Left cardiac atrium (tissue), 4 donors: Measurements from ENCODE around the gene ZNF423. TPM values are rescaled to one million over a fixed set of nuclear protein-coding genes. Genes with fewer than 3 reads are reported as not detected.
A peak's percentile ranks its signal among the peaks of the same experiment; 100 is the strongest.

Experiments used
- ATAC-seq, 2 donors: fragments of 200-7000 bp; cut with Tn5 transposase; one replicate each; pipeline ENCODE4 v1.9.1; 2020; ENCODE audit warnings: mild to moderate bottlenecking in 2 of 2, moderate library complexity in 2 of 2
- DNase-seq: peaks from one replicate; pipeline ENCODE4 v3.0.0-alpha.2; 2020
- intact Hi-C, 2 donors: fragments of 100-400 bp; cut with DNase I; formaldehyde crosslinking; loops; one replicate each; pipeline versions ENCODE4 v1.14.1 to v1.15.1; 2022 to 2023
- total RNA-seq, 2 donors: library from RNA; stranded (reverse); fragmentation: NEBNext Ultra II Directional; extraction: Animal tissue kit (Norgen Biotek cat#: 25700); gene quantifications; one replicate each; pipeline ENCODE4 v1.2.1, GENCODE V29; 2021
- donor health status: DM: no; HTN: yes; CAD: no.
- donor health status: DM: no; HTN: yes; CAD: no; lungs with severe emphysema.
- donor health status: DM: yes; HTN: yes; CAD: no.
- donor health status: Dilated cardiomyopathy.

The ZNF423 gene
- total RNA-seq, 2 donors from 2014 or later, result 11.1 to 13.8 TPM

DNA sequence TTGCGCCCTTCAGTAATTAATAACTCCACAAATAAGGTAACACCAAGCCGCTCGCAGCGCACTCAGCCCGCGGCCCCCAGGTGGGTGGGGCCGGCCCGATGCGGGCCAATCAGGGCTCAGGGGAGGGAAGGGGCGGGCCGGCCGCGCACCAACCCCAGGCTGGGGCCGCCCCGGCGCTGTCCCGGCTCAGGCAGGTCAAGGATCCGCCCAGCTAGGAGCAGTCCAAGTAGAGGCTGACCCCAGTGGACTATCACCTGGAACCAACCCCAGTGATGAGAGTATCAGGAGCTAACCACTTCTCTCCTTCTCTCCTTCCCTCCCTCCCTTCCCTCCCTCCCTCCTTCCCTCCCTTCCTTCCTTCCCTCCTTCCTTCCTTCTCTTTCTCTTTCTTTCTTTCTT lies 371.5 kb downstream of the ZNF423 start:
- peak; percentile 81 for DNase-seq
- peak; percentile 100 for ATAC-seq
- intact Hi-C loops, result loop anchor here in 1 of 2 donors (10.0 kb wide), 1 partner anchor 110 kb away; no protein-coding TSS in a partner anchor

DNA sequence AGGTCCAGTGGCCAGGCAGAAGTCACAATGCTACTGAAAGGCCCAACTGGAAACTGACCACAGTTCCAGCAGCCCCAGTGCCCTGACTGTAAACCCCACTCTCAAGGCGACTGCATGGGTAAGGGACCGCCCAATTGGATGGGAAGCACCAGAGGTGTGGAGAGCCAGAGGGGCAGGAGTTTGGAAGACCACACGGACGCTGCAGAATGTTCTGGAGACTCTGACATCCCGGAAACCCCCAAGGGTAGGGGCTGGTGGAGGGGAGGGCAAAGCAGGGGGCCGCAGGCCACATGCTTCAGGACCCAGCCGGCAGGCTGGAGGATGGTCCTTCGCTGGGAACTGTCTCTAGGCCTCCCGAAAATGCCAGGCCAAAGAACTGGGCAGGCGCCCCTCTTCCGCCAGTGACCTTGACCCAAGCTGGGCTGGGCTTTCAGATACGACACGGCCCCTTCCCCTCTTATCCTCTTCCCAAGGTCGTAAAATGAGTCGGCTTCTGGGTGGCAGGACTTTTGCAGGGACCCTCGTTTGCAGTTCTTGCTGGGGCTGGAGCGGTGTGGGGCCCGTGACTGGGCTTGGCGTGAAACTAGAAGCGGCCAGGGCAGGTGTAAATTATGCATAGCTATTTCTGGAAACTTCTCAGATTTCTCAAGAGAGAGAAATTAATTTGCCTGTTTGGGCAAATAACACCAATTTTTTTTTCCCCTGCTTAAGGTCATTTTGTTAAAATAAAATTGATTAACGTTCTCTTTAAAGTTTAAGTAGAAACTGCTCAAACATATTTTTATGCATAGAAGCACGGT lies 372.1 kb downstream of the ZNF423 start:
- ATAC-seq (no peak), DNase-seq (no peak)
- intact Hi-C loops, result loop anchor here in 1 of 2 donors (10.0 kb wide), 1 partner anchor 111 kb away; no protein-coding TSS in a partner anchor

DNA sequence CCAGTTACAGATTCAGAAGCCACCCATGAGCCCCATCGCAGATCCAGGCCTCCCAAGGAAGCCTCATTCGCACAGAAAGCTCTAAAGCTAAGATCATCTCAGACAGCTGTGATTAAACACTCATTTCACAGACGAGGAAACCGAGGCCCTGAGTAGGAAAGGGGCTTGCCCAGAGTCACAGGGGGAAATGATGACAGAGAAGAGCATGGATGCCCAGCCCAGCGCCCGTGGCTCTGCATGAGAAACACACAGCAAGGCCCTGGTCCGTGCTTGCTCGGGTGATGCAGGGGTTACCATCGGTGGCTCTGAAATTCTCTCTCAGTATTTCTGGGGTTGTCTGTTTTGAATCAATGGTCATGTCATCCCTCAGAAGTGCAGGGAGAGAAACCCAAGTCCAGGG lies 372.7 kb downstream of the ZNF423 start:
- ATAC-seq, result no peak
- no peak for DNase-seq
- intact Hi-C loops, result loop anchor here in 1 of 2 donors (10.0 kb wide), 1 partner anchor 112 kb away; no protein-coding TSS in a partner anchor

DNA sequence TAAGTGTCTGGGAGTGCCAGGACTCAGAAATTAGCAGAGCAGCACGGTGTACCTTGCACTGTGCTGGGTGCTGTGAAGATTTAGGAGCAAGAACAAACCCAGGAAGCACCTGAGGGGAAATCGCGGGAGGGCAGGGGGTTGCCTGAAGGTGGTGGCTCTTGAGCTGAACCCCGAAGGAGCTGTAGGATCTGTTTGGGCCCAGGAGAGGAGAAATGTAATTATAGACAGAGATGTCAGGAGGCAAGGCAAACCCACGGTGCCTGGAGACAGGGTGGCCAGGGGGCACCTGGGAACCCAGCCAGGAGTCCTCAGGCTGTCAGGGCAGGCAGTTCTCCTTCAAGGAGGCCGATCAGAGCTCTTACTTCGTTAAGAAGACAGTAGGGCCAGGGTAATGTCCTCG lies 373.2 kb downstream of the ZNF423 start:
- ATAC-seq, result no peak
- DNase-seq, result no peak
- intact Hi-C loops, result loop anchor here in 1 of 2 donors (10.0 kb wide), 1 partner anchor 112 kb away; no protein-coding TSS in a partner anchor

DNA sequence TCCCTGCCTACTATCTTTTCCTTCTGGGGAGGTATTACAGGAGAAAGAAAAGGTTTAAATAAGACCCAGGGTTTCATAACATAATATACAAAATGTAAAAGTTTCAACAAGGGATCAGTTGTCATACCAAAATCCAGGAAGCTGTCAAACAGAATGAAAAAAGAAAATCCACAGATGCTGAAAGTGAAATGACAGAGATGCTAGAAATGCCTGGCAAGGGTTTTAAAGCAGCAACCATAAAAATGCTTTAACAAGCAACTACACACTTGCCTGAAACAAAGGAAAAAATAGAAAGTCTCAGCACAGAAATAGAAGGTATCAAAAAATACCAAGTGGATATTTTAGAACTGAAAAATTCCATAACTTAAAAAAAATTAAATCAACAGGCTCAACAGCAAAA lies 377.3 kb downstream of the ZNF423 start:
- DNase-seq (no peak), ATAC-seq (no peak)
- intact Hi-C loops, result no loop called here

DNA sequence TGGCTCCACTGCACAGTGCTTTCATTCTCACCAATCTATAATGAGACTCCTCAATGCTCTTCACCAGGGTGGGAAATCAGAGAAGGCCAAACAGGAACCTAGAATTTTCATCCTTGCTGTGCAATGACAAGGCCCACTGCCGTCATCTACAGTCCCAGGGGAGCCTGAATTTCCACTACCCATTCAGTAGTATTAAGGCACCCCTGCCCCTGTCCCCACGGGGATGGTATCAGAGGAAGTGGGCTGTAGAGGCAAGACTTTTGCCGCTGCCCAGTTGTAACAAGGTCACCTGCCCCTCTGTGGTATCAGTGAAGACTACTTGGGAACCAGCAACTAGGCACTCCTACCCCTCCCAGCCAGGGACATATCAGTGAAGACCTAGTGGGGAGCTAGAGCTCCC lies 377.8 kb downstream of the ZNF423 start:
- ATAC-seq, result no peak
- intact Hi-C loops, result no loop called here
- peak; percentile 7 for DNase-seq

DNA sequence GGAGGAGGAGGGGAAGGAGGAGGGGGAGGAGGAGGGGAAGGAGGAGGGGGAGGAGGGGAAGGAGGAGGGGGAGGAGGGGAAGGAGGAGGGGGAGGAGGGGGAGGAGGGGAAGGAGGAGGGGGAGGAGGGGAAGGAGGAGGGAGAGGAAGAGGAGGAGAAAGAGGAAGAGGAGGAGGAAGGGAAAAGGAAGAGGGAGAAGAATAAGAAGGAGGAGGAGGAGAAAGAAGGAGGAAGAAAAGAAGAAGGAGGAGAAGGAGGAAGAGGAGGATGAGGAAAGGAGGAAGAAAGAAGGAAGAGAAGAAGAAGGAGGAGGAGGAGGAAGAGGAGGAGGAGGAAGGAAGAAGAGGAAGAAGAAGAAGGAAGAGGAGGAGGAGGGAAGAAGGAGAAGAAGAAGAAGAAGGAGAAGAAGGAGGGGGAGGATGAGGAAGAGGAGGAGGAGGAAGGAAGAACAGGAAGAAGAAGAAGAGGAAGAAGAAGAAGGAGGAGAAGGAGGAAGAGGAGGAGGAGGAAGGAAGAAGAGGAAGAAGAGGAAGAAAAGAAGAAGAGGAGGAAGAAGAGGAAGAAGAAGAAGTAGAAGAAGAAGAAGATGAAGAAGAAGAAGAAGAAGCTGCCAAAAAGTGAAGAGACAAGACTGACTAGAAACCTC lies 378.5 kb downstream of the ZNF423 start:
- intact Hi-C loops, result no loop called here
- DNase-seq, result no peak
- no peak for ATAC-seq

DNA sequence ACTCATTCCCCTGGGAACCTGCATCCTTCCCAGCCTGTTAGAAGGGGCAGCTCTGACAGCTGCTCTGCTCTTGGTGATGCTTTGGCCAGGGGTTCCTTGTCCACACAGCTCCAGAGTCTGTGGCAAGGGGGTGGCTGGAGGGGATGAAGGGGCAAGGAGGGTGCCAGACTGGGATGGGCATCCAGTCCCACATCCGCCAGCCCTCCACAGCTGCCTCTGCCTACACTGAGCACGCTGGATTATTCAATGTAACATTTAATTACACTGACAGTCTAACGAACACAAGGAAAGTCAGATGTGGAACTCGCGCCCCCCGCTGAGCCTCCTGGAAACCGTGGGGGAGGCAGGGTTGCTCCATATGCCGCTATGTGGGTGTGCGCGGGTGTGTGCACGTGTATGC lies 381.2 kb downstream of the ZNF423 start:
- intact Hi-C loops, result no loop called here
- no peak for ATAC-seq

DNA sequence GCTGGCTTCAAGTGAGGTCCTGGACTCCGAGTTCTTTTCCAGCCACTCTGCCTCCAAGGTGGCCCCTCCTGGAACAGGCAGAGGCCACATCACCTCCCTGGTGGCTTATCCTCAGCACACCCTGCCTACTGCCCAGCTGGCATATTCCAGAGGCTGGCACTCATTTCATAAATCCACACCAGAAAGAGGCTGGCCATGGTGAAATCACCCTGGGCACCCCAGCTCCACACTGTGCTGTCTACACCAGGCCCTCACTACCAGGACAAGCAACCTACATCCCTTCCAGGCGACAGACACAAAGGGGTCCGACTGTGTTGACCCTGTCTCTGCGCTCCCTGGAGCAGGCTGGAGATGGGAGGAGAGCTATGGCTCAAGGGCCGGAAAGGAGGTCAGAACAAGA lies 382.1 kb downstream of the ZNF423 start:
- intact Hi-C loops, result no loop called here
- ATAC-seq, result peak in 1 of 2 donors; percentile 81
- DNase-seq, result peak; percentile 8

More for the DNA sequence above, 381.2 kb downstream of the ZNF423 start:
- peak; percentile 13 for DNase-seq

DNA sequence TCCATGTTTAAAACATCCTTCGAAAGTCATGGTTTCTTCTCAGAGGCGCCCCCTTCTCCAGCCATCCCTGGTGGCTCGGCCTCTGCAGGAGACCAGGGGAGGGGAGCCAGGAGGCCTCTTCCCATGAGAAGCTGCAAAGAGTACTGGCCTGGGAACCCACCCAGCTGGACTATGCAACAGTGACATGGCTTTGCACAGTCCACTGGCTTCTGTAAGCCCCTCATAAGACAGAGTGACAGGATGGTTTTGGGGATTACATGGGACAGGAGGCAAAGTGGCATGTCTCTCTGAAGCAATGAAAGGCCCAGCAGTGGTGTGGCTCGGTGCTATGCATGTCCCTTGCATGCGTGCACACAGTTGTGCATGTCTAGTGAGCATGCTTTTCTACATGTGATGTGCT lies 382.8 kb downstream of the ZNF423 start:
- DNase-seq, result no peak
- no peak for ATAC-seq
- intact Hi-C loops, result no loop called here

DNA sequence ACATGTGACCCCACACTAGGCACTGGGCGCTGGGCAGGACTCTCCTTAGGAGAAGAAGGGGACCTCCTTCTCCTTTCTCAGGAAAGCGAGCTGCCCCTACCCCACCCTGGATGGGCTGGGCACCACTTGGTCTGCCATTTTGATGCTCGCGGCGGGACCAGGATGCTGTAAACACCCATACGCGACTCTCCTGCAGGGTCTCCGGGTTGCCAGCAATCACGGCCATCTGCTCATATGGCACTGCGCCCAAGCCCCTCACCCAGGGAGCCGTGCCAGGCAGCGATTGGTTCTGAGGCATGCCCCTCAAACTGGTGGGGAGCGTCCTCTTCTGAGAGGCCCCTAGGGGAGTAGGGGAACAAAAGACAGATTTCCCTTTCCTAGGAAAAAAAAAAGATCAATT lies 383.3 kb downstream of the ZNF423 start:
- DNase-seq (no peak), ATAC-seq (no peak)
- intact Hi-C loops, result no loop called here

DNA sequence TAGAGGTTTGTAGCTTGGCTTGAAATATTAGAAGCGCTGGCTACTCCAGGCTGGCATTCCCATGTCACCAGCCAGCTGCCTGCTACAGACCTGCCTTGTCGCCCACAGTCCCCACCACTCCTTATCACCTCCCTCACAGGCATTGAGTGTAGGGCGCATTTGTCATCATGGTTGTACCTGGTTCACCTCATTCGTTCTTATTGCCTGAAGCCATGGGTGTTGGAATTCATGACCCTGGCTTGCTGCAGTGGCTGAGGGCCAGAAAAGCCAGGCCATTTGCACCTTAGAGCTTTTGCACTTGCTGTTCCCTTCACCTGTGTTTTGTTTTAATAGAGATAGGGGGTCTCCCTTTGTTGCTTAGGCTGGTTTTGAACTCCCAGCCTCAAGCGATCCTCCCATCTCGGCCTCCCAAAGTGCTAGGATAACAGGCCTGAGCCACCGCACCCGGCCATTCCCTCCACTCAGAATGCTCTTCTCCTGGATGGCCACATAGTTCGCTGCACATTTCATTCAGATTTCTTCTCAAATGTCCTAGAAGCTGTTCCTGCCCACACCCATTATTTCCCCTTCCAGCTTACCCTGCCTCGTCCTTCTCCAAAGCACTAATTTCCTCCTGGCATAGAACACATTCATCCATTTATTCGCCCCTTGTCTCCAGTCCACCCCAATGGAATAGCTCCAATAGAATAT lies 384.7 kb downstream of the ZNF423 start:
- intact Hi-C loops, result no loop called here
- DNase-seq, result no peak
- no peak for ATAC-seq

DNA sequence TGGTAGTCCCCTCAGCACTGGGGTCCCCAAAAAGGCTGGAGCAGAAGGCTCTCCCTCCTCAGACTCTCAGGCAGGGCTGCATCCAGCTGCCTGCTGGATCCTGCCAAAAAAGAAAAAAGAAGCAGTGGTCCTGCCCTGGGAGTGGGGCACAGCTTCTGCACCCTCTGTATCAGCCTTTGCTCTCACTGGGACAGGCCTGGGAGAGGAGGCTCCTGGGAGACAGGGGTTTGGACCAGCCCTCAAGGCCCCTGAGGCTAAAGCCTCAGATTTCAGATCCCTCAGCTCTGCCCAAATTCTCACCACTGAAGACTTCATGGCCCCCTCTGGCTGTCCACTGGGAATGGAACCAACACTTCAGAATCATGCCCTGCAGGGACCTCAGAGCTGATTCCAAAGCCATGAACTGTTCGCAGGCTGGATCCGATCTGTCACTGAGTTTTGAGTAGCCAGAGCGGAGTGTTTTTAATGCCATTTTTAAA lies 385.4 kb downstream of the ZNF423 start:
- DNase-seq (no peak), ATAC-seq (no peak)
- intact Hi-C loops, result no loop called here

DNA sequence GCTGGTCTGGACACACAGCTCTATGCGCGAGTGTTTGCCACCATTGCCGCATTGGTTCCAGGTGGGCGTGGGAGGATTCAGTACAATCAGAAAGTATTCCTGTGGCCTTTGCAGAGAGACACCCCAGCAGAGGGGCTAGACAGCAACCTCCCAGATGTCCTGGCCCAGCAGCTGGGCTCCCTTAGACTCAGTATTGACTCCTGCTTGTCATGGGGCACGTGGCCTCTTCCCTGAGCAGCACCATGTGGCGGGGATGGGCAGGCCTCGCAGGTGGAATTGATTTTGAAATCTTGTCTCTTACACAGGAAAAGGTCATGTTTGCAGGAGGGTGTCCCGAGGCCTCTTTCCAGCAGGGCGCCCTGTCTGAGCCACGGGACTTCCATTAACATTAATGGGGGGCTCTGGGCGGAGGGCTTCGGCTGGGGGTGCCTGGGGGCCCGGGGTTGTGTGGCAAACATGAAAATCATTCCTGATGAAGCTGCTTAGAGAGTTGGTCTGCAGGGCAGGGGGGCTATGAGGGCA lies 385.9 kb downstream of the ZNF423 start:
- DNase-seq, result no peak
- intact Hi-C loops, result no loop called here
- no peak for ATAC-seq

DNA sequence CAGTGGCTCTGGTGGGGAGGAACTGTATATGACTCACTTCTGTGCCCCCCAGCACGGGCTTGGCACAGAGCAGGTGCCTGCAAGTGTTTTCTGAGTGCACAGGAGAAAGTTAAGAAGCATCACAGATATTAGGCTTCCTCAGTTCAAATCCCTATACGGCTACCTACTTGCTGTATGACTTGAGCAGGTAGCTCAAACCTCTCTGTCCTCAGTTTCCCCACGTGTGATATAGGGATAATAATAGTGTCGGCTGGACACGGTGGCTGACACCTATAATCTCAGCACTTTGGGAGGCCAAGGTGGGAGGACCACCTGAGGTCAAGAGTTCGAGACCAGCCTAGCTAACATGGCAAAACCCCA lies 386.6 kb downstream of the ZNF423 start:
- DNase-seq (no peak), ATAC-seq (no peak)
- intact Hi-C loops, result no loop called here

DNA sequence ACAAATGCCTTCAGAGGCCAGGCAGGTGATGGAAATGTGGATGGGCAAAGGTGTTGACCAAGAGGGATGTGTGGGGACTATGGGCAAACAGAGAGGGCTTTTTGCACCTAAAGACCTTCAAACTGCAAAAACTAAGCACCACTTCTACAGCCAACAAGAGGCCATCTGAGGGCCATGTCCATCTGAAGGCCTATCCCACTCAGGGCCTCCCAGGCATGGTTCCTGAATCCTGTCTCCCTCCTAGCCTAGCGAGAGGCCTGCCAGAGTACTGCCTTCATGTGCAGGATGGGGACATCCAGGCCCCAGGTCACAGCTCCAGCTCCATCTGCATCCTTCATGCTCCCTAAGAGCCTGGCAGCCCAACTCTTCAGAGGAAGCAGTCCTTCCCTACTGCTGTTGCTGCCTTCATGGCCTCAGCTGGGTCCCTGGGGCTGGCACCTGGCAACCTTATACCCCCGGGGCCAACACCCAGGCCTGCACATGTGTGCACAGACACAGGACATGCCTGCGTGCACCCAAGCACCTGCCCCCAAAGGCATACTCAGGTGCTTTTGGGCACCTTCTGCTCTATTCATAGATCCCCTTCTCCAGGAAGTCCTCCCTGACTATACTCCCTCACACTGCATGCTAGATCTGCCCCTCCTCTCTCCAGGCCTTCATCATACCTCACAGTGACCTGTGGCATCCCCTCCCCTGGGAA lies 387.2 kb downstream of the ZNF423 start:
- no peak for ATAC-seq
- no peak for DNase-seq
- intact Hi-C loops, result no loop called here

DNA sequence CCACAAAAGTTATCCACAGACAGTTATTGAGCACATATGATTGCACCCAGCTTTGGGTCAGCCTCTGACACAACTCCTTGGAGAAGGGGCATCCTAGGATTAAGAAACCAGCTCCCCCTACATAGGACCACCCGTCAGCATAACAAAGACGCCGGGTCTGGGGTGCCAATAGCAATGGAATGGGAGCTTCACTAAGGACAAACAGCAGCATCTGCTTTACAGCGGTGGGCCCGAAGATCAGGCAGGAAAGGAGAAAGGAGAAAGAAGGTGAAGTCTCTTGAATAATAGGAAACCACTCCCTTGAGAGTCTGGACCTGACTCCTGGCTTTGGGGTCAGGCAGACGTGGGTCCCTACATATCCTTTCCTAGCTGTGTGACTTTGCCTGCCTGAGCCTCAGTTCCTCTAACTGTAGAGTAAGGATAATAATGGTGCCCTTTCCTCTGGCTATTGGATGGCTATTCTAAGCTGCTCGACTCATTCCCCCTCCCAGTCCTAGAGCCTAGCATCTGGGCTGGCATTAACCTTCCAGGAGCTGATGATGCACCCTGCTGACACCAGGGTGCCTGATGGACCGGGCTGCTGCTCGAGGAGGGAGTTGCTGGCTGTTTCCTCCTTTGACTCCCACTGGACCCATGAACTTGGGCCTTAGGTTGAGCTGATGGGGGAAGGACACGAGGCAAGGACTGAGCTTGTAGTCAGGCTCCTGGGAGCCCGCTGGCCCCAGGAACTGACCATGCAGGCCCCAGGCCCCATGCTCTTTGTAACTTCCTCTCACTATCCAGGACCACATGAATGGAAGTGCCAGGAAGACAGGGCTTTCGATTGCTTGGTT lies 388.2 kb downstream of the ZNF423 start:
- no peak for ATAC-seq
- DNase-seq, result no peak
- intact Hi-C loops, result no loop called here

DNA sequence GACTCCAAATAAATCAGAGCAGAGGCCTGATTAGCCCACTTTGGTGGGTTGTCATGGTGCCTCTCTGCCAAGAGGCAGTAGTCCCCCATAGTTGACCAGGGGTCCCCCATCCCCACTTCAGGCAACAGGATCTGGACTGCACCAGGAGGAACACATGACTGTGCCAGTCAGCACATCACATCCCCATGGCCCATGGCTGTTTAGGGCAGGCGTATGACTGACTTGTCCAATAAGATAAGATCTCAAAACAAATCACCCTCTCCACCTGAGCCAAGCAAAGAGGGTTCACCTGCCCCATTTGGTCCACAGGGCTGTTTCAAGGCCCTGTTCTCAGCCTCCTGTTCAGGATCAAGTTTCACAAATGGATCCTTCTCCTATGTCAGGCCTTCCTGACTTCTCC lies 389.0 kb downstream of the ZNF423 start:
- intact Hi-C loops, result no loop called here
- DNase-seq, result no peak
- ATAC-seq, result no peak

DNA sequence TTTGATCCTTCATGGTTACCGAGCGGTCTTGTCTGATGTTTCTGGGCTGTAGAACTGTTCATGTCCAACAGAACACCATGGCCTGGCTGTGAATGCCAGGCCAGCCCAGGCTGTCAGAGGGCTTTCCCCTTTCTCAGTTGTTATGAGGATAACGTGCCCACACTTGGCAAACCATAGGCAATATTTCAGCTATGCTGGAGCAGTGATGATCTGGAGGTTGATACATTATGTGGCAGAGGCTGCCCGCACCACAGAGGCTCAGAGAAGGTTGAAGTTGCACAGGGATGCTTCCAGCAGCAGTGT lies 389.4 kb downstream of the ZNF423 start:
- intact Hi-C loops, result no loop called here
- DNase-seq (no peak), ATAC-seq (no peak)
